ENCODE measurements around the gene ARHGAP15. TPM values are rescaled to one million over a fixed set of nuclear protein-coding genes. Genes with fewer than 3 reads are reported as not detected.

ARHGAP15 gene
- total RNA-seq, 2 donors from 2014 or later, result 0.41 to 4.3 TPM

GRCh38 chr2:143425896-143426295, 296.7 kb downstream of the ARHGAP15 start:
- Histone ChIP-seq H3K27ac (no peak overlapping the region), H3K4me3 (no peak overlapping the region), H3K9me3 (no peaks in the 10 kb centered on the region), H3K4me1 (replicated peaks) (no peaks in the 10 kb centered on the region), H3K27me3 (replicated peaks; ENCODE audit: insufficient read depth) (no peaks in the 10 kb centered on the region), H3K36me3 (no peaks in the 10 kb centered on the region)
- intact Hi-C loops (cut with DNase I), result no loop called here
- DNase-seq (ENCODE audit: low spot score), result no peak
- TF ChIP-seq POLR2A (IDR thresholded peaks at IDR 0.05) (no peak), POLR2AphosphoS5 (IDR thresholded peaks at IDR 0.05) (no peak), CTCF (IDR thresholded peaks at IDR 0.05) (no peak)
- WGBS, result 87% methylated on average over 1 of the region's 1 CpG

- WGBS, result 90% methylated on average over 4 of the region's 4 CpGs
- TF ChIP-seq CTCF (IDR thresholded peaks at IDR 0.05) (no peak), POLR2A (IDR thresholded peaks at IDR 0.05) (no peak), POLR2AphosphoS5 (IDR thresholded peaks at IDR 0.05) (no peak)
Observed at GRCh38 chr2:143426296-143426695, 297.1 kb downstream of the ARHGAP15 start.

GRCh38 chr2:143428700-143429099, 299.5 kb downstream of the ARHGAP15 start:
- Histone ChIP-seq H3K36me3 (no peaks in the 10 kb centered on the region), H3K27me3 (replicated peaks; ENCODE audit: insufficient read depth) (no peaks in the 10 kb centered on the region), H3K4me3 (no peak overlapping the region), H3K9me3 (no peaks in the 10 kb centered on the region), H3K27ac (no peak overlapping the region), H3K4me1 (replicated peaks) (no peaks in the 10 kb centered on the region)
- TF ChIP-seq CTCF (IDR thresholded peaks at IDR 0.05), result no peak
- no peak for TF ChIP-seq POLR2AphosphoS5 (IDR thresholded peaks at IDR 0.05)
- intact Hi-C loops (cut with DNase I), result no loop called here
- WGBS, result 56% methylated on average over 1 of the region's 1 CpG
- DNase-seq (ENCODE audit: low spot score), result no peak

More at GRCh38 chr2:143426296-143426695, 297.1 kb downstream of the ARHGAP15 start:
- H3K27ac ChIP-seq, result no peak overlapping the region
- no peak overlapping the region for H3K4me3 ChIP-seq
- H3K4me1 ChIP-seq (replicated peaks), result no peaks in the 10 kb centered on the region
- no peaks in the 10 kb centered on the region for H3K36me3 ChIP-seq
- no peaks in the 10 kb centered on the region for H3K27me3 ChIP-seq (replicated peaks; ENCODE audit: insufficient read depth)
- intact Hi-C loops (cut with DNase I), result no loop called here
- DNase-seq (ENCODE audit: low spot score), result no peak
- H3K9me3 ChIP-seq, result no peaks in the 10 kb centered on the region

- DNase-seq (ENCODE audit: low spot score), result peak; percentile 4
- WGBS, result 90% methylated on average over 1 of the region's 1 CpG
- no peak overlapping the region for H3K27ac ChIP-seq
- no peaks in the 10 kb centered on the region for H3K9me3 ChIP-seq
- no peak overlapping the region for H3K4me3 ChIP-seq
- no peaks in the 10 kb centered on the region for H3K27me3 ChIP-seq (replicated peaks; ENCODE audit: insufficient read depth)
- no peaks in the 10 kb centered on the region for H3K36me3 ChIP-seq
- H3K4me1 ChIP-seq (replicated peaks), result no peaks in the 10 kb centered on the region
- TF ChIP-seq CTCF (IDR thresholded peaks at IDR 0.05), result no peak
- peak; percentile 31 for TF ChIP-seq POLR2AphosphoS5 (IDR thresholded peaks at IDR 0.05)
- intact Hi-C loops (cut with DNase I), result no loop called here
Observed at GRCh38 chr2:143429932-143430679, 300.9 kb downstream of the ARHGAP15 start.

GRCh38 chr2:143431316-143431715, 302.1 kb downstream of the ARHGAP15 start:
- H3K36me3 ChIP-seq, result no peaks in the 10 kb centered on the region
- DNase-seq (ENCODE audit: low spot score), result no peak
- H3K4me3 ChIP-seq, result no peak overlapping the region
- H3K4me1 ChIP-seq (replicated peaks), result no peaks in the 10 kb centered on the region
- TF ChIP-seq CTCF (IDR thresholded peaks at IDR 0.05) (no peak), POLR2A (IDR thresholded peaks at IDR 0.05) (no peak), POLR2AphosphoS5 (IDR thresholded peaks at IDR 0.05) (no peak)
- no peaks in the 10 kb centered on the region for H3K9me3 ChIP-seq
- no peak overlapping the region for H3K27ac ChIP-seq
- intact Hi-C loops (cut with DNase I), result no loop called here
- WGBS, result 49% methylated on average over 2 of the region's 2 CpGs
- no peaks in the 10 kb centered on the region for H3K27me3 ChIP-seq (replicated peaks; ENCODE audit: insufficient read depth)
